Effector CD4-positive, alpha-beta T cell (primary cell): Measurements from ENCODE around the gene PPP1R15B.

Source experiments
- DNase-seq: peaks from one replicate; pipeline ENCODE4 v3.0.0-alpha.2; 2020

Gene PPP1R15B

GRCh38 chr1:204363335-204364114, 48.1 kb downstream of the PPP1R15B start:
- peak; percentile 64 for DNase-seq

- DNase-seq: no peak
Observed at GRCh38 chr1:204362984-204363334, 48.7 kb downstream of the PPP1R15B start.

GRCh38 chr1:204361781-204362180, 49.8 kb downstream of the PPP1R15B start:
- DNase-seq: no peak

- DNase-seq: no peak
Observed at GRCh38 chr1:204361341-204361771, 50.3 kb downstream of the PPP1R15B start.

GRCh38 chr1:204360314-204360713, 51.3 kb downstream of the PPP1R15B start:
- DNase-seq: no peak

GRCh38 chr1:204359474-204360255, 52.0 kb downstream of the PPP1R15B start, which contains the start of gene PLEKHA6:
TSS of gene PLEKHA6 (minus strand) at chr1:204359929. CDS start at chr1:204273727, 86,202 bp downstream.
- DNase-seq: no peak

GRCh38 chr1:204359131-204359473, 52.5 kb downstream of the PPP1R15B start:
- DNase-seq: no peak

- no peak for DNase-seq
Observed at GRCh38 chr1:204358605-204359004, 53.0 kb downstream of the PPP1R15B start.

GRCh38 chr1:204357551-204358490, 53.8 kb downstream of the PPP1R15B start:
- DNase-seq: no peak

- DNase-seq: no peak
Observed at GRCh38 chr1:204356997-204357396, 54.6 kb downstream of the PPP1R15B start.

GRCh38 chr1:204355913-204356312, 55.7 kb downstream of the PPP1R15B start:
- DNase-seq: no peak

- no peak for DNase-seq
Observed at GRCh38 chr1:204354579-204354978, 57.0 kb downstream of the PPP1R15B start.
